Measurements from ENCODE around the gene OR2F1.

OR2F1 gene

DNA sequence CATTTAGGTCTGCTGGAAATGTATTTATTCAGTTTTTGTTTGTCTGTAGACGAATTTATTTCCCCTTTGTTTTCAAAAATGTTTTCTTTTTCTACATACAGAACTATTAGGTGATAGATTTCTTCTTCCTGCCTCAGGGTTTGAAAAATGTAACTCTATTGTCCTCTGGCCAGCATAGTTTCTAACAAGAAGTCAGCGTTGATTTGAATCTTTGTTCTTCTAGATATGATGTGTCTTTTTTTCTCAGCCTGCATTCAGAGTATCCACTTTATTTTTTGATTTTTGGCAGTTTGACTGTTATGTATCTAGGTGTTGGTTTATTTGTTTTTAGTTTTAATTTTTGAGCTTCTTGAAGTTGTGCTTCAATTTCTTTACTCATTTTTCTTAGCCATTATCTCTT, 7.5 kb upstream of the OR2F1 start:
- DNase-seq: no peak
- TF ChIP-seq, protein P1, sequence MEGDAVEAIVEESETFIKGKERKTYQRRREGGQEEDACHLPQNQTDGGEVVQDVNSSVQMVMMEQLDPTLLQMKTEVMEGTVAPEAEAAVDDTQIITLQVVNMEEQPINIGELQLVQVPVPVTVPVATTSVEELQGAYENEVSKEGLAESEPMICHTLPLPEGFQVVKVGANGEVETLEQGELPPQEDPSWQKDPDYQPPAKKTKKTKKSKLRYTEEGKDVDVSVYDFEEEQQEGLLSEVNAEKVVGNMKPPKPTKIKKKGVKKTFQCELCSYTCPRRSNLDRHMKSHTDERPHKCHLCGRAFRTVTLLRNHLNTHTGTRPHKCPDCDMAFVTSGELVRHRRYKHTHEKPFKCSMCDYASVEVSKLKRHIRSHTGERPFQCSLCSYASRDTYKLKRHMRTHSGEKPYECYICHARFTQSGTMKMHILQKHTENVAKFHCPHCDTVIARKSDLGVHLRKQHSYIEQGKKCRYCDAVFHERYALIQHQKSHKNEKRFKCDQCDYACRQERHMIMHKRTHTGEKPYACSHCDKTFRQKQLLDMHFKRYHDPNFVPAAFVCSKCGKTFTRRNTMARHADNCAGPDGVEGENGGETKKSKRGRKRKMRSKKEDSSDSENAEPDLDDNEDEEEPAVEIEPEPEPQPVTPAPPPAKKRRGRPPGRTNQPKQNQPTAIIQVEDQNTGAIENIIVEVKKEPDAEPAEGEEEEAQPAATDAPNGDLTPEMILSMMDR (IDR thresholded peaks at IDR 0.05; ENCODE audit: low read depth, low read length, missing control alignments): no peak
- no peak overlapping the region for H3K27ac ChIP-seq
- H3K4me3 ChIP-seq (ENCODE audit: low read depth, low read length): no peak overlapping the region
- H3K36me3 ChIP-seq (replicated peaks): no peaks in the 10 kb centered on the region
- in situ Hi-C loops (cut with HindIII; ENCODE audit: low pct_ligation_motif_present, low sequenced_read_pairs): no loop called here
- no peaks in the 10 kb centered on the region for H3K27me3 ChIP-seq (replicated peaks)

DNA sequence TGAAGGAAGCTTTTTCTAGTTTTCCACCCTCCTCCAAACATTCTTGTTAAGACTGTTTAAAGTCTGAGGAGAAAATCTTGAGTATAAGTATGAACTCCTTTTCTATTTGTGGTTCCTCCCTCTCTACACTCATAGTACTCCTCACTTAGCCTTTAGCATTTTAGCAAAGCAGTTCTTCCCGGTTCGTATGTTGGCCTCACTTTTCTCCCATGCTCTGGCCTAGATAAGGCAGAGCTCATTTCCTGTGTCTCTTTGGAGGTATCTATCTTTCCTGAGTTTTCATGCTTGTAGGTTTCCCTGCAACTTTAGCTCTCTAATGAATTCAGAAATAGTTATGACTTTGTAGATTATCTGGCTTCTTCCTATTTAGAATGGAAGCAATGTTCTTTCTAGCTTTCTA, 5.9 kb upstream of the OR2F1 start:
- no peaks in the 10 kb centered on the region for H3K36me3 ChIP-seq (replicated peaks)
- in situ Hi-C loops (cut with HindIII; ENCODE audit: low pct_ligation_motif_present, low sequenced_read_pairs): no loop called here
- TF ChIP-seq, protein P1 (IDR thresholded peaks at IDR 0.05; ENCODE audit: low read depth, low read length, missing control alignments): no peak
- DNase-seq: no peak
- no peak overlapping the region for H3K27ac ChIP-seq
- H3K4me3 ChIP-seq (ENCODE audit: low read depth, low read length): no peak overlapping the region
- no peaks in the 10 kb centered on the region for H3K27me3 ChIP-seq (replicated peaks)

DNA sequence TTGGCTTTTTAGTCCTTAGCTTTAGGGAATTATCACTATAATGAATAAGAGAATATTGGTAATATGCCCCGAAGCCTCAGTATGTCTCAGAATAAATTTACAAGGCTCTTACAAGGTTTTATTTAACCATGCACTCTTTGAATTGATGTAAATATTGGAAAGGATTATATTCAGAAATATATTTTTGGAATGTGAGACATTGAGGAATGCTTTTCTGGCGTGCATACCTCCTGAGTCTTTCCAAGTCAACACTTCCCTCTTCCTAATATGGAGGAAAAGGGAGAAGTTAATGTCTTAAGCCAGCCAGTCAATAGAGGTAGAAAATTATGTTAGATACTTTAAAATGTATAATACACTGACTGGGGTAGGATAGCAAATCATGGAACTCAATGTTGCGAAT, 1.2 kb upstream of the OR2F1 start:
- in situ Hi-C loops (cut with HindIII; ENCODE audit: low pct_ligation_motif_present, low sequenced_read_pairs): no loop called here

DNA sequence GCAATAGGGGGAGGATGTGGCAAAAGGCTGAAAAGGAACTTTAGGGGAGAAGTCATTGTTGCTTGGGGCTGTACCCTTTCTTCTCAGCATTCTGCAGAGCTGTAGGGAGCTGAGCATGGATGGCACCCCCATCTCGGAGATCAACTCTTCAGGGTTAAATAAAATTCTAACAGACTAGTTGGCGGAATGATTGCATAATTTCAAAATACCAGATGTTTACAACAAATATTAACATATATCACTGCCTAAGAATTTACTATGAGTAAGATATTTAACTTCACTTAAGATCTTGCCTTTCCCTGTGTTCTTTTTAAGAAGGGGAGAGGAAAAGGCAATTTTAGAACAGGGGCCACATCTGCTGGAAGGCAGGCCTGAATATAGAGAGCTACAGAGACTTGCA, 509 bp upstream of the OR2F1 start:
- TF ChIP-seq, protein P1 (IDR thresholded peaks at IDR 0.05; ENCODE audit: low read depth, low read length, missing control alignments): no peak
- Histone ChIP-seq H3K36me3 (replicated peaks) (no peaks in the 10 kb centered on the region), H3K27ac (no peak overlapping the region), H3K27me3 (replicated peaks) (no peaks in the 10 kb centered on the region), H3K4me3 (ENCODE audit: low read depth, low read length) (no peak overlapping the region)
- no peak for DNase-seq
- in situ Hi-C loops (cut with HindIII; ENCODE audit: low pct_ligation_motif_present, low sequenced_read_pairs): no loop called here

More for the DNA sequence above, 1.2 kb upstream of the OR2F1 start:
- Histone ChIP-seq H3K36me3 (replicated peaks) (no peaks in the 10 kb centered on the region), H3K4me3 (ENCODE audit: low read depth, low read length) (no peak overlapping the region), H3K27ac (no peak overlapping the region), H3K27me3 (replicated peaks) (no peaks in the 10 kb centered on the region)
- DNase-seq: no peak
- TF ChIP-seq, protein P1 (IDR thresholded peaks at IDR 0.05; ENCODE audit: low read depth, low read length, missing control alignments): no peak

DNA sequence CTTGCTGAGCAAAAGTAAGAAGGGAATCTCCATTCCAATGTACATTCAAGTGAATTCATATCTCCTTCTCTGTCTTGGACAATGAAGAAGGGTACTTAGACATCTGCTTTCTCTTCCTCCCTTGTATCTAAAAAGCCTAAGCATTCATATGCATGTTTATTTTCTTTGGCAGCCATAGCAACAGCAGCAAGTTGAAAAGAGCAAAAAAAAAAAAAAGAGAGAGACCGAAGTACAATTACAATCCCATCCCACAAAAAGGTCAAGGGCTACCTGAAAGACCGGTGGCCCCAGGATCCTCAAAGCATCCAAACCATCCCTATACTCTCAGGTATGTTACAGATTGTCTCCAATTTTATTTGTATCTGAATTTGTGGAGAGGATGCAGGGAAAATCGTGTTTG, 4.1 kb downstream of the OR2F1 start:
- Histone ChIP-seq H3K4me3 (ENCODE audit: low read depth, low read length) (no peak overlapping the region), H3K27me3 (replicated peaks) (no peaks in the 10 kb centered on the region), H3K36me3 (replicated peaks) (no peaks in the 10 kb centered on the region), H3K27ac (no peak overlapping the region)
- TF ChIP-seq, protein P1 (IDR thresholded peaks at IDR 0.05; ENCODE audit: low read depth, low read length, missing control alignments): no peak
- no peak for DNase-seq
- in situ Hi-C loops (cut with HindIII; ENCODE audit: low pct_ligation_motif_present, low sequenced_read_pairs): no loop called here

DNA sequence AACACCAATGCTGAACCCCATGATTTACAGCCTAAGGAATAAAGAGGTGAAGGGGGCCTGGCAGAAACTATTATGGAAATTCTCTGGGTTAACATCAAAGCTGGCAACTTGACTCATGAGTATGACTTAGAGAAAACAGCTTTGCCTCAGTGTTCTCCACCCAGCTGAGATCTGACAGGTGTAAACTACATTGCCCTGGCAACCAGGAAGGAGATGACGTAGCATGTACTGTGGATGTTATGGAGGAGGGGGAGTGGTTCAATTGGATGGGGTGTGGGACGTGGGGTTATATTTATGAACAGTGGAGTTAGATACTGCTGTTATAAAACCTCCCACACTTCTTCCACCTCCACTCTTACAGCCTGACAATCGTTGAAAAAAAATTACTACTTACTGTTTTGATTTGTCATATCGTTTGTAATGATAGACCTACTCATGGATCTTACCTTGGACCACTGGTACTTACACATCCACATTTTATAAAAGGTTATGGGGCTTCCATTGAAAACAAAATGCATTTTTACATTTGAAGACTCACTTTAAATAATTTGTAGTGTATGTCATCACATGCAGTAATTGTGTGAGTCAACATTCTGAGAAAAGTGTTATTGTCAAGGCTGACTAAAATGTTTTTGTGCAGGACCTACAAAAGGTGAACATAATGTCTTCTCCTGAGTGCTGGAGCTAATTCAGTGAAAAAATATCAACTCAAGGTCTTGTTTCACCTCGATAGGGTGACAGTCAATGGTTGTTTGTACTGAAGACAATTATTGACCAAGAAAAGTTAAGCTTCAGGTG, 6.4 kb downstream of the OR2F1 start:
- Histone ChIP-seq H3K36me3 (replicated peaks) (no peaks in the 10 kb centered on the region), H3K4me3 (ENCODE audit: low read depth, low read length) (no peak overlapping the region), H3K27me3 (replicated peaks) (no peaks in the 10 kb centered on the region), H3K27ac (no peak overlapping the region)
- in situ Hi-C loops (cut with HindIII; ENCODE audit: low pct_ligation_motif_present, low sequenced_read_pairs): no loop called here
- TF ChIP-seq, protein P1 (IDR thresholded peaks at IDR 0.05; ENCODE audit: low read depth, low read length, missing control alignments): no peak
- no peak for DNase-seq
